ENCODE results near the gene ADAM19.

Gene ADAM19

GRCh38 chr5:157464519-157465171, 110.9 kb downstream of the ADAM19 start:
- Histone ChIP-seq H3K4me2 (ENCODE audit: low read length) (no peak overlapping the region), H3K4me3 (ENCODE audit: low read depth, low read length) (no peak overlapping the region), H3K9me3 (ENCODE audit: control insufficient read depth, low read length) (no peaks in the 10 kb centered on the region), H3K36me3 (ENCODE audit: control insufficient read depth, insufficient read depth, low read length) (no peaks in the 10 kb centered on the region), H2AFZ (no peak overlapping the region), H3K9ac (no peak overlapping the region), H3K79me2 (no peaks in the 10 kb centered on the region), H3K27ac (no peak overlapping the region), H3K4me1 (no peaks in the 10 kb centered on the region), H3K27me3 (ENCODE audit: control insufficient read depth, insufficient read depth, low read length) (no peaks in the 10 kb centered on the region)
- no peak for TF ChIP-seq CTCF (IDR thresholded peaks at IDR 0.05)

DNA sequence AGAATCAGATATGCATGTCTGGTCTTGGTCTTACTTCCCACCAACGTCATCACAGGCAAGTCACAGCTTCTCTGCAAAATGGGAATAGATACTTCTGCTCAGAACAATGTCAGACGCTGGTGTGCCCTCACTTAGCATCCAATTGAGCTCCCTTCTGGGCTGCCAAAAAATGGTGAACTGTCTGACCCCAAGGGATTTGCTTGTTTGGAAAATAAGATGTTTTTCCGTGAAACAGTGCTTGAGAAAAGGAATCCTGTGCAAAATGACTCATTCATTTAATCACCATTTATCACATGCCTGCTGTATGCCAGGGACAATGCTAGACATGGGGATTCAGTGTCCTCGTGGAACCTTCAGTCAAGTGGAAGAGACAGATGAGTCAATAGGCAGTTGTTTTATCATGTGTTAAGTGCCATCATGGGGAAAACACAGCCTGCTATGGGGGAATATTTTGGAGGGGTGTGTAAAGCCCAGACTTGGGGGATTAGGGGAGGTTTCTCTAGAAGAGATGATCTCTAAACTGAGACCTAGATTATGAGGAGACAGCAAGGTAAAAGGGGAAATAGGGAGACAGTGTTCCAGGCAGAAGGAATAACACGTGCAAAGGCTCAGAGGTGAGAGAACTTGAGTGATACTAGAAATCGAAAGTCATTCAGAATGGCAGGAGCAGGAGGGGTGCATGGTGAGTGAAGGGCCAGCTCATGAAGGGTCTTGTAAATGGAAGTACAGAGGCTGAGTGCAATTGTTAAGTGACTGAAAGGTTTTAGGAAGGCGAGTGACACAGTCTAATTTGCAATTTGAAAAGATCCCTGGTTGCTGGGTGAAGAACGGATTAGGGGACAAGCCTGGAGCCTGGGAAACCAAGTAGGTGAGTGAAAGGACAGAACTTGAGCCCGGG, 111.7 kb downstream of the ADAM19 start:
- Histone ChIP-seq H2AFZ (no peak overlapping the region), H3K9ac (no peak overlapping the region), H3K4me3 (ENCODE audit: low read depth, low read length) (no peak overlapping the region), H3K4me2 (ENCODE audit: low read length) (no peak overlapping the region), H3K4me1 (no peaks in the 10 kb centered on the region), H3K79me2 (no peaks in the 10 kb centered on the region), H3K27me3 (ENCODE audit: control insufficient read depth, insufficient read depth, low read length) (no peaks in the 10 kb centered on the region), H3K36me3 (ENCODE audit: control insufficient read depth, insufficient read depth, low read length) (no peaks in the 10 kb centered on the region), H3K9me3 (ENCODE audit: control insufficient read depth, low read length) (no peaks in the 10 kb centered on the region), H3K27ac (no peak overlapping the region)
- TF ChIP-seq CTCF (IDR thresholded peaks at IDR 0.05): no peak

GRCh38 chr5:157463081-157463480, 112.5 kb downstream of the ADAM19 start:
- no peak for TF ChIP-seq CTCF (IDR thresholded peaks at IDR 0.05)
- H3K36me3 ChIP-seq (ENCODE audit: control insufficient read depth, insufficient read depth, low read length): no peaks in the 10 kb centered on the region
- H3K4me2 ChIP-seq (ENCODE audit: low read length): no peak overlapping the region
- no peaks in the 10 kb centered on the region for H3K9me3 ChIP-seq (ENCODE audit: control insufficient read depth, low read length)
- no peaks in the 10 kb centered on the region for H3K79me2 ChIP-seq
- no peak overlapping the region for H3K9ac ChIP-seq
- no peak overlapping the region for H2AFZ ChIP-seq
- H3K4me1 ChIP-seq: no peaks in the 10 kb centered on the region
- no peak overlapping the region for H3K27ac ChIP-seq
- no peaks in the 10 kb centered on the region for H3K27me3 ChIP-seq (ENCODE audit: control insufficient read depth, insufficient read depth, low read length)
- no peak overlapping the region for H3K4me3 ChIP-seq (ENCODE audit: low read depth, low read length)

DNA sequence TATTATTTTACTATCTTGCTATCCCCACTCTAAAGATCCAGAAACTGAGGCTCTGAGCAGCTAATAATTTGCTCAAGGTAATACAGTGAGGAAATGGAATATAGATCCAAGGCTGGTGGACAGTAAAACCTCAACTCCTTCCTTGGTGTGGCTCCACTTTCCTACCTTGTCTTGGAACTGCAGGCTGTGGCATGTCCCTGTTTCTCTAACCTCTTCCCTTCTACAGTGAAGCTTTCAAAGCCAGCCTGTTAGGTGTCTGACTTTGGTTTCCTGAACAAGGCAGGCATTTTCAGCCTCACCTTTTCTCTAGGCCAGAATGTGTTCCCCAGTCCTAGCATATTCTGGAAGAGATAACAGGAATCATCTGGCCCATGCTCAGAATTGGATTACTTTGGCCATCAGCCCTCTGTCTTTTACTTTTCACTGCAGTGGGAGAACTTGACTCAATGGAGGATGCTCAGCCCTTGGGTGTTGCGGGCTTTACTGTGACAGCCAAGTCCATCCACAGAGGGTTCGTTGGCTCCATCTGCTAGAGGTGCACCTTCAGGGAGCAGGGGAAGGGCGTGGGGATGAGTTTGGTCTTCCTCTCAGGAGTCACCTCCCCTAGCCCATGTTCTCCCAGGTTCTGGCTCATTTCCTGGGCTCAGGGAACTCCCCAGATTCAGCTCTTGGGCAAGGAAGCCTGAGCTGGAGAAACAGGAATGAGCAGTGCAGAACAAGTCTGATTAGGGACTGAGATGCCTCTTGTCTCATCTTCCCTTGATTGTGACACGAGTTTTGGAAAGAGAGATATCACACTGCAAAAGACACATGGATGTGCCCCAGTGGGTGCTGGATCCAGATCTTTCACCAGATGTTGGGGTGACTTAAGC, 114.4 kb downstream of the ADAM19 start:
- no peaks in the 10 kb centered on the region for H3K27me3 ChIP-seq (ENCODE audit: control insufficient read depth, insufficient read depth, low read length)
- H3K4me3 ChIP-seq (ENCODE audit: low read depth, low read length): no peak overlapping the region
- no peak overlapping the region for H3K27ac ChIP-seq
- H3K9me3 ChIP-seq (ENCODE audit: control insufficient read depth, low read length): no peaks in the 10 kb centered on the region
- H3K79me2 ChIP-seq: no peaks in the 10 kb centered on the region
- no peak for TF ChIP-seq CTCF (IDR thresholded peaks at IDR 0.05)
- no peaks in the 10 kb centered on the region for H3K4me1 ChIP-seq
- no peak overlapping the region for H3K9ac ChIP-seq
- no peak overlapping the region for H3K4me2 ChIP-seq (ENCODE audit: low read length)
- H2AFZ ChIP-seq: no peak overlapping the region
- no peaks in the 10 kb centered on the region for H3K36me3 ChIP-seq (ENCODE audit: control insufficient read depth, insufficient read depth, low read length)

Measured in parathyroid adenoma (tissue), 2 donors.